ENCODE results near the gene RREB1. TPM values are rescaled to one million over a fixed set of nuclear protein-coding genes. Genes with fewer than 3 reads are reported as not detected.

The RREB1 gene
- total RNA-seq, 2 experiments from 2014 or later: 14.7 to 18.1 TPM

GRCh38 chr6:7240351-7240750, 132.6 kb downstream of the RREB1 start:
- no peaks in the 10 kb centered on the region for H3K27me3 Mint-ChIP-seq
- H3K27ac Mint-ChIP-seq: no peak overlapping the region
- ChIA-PET POLR2A (no interaction called here), CTCF (interaction anchor here (0.9 to 3.2 kb wide), 2 partner anchors 11 to 478 kb away, joined by 3 to 12 read pairs; no protein-coding TSS in a partner anchor)
- ATAC-seq (no peak), DNase-seq (no peak)
- intact Hi-C loops (cut with DNase I, micrococcal nuclease): loop anchor here in 1 of 2 experiments (5.0 to 10.0 kb wide), 2 partner anchors 153 to 326 kb away; no protein-coding TSS in a partner anchor
- H3K4me1 Mint-ChIP-seq: peaks cover 23% of the 10 kb centered on the region
- no peak overlapping the region for H3K4me3 Mint-ChIP-seq
- peaks cover 3% of the 10 kb centered on the region for H3K36me3 Mint-ChIP-seq (ENCODE audit: low read depth)
- no peaks in the 10 kb centered on the region for H3K9me3 Mint-ChIP-seq (ENCODE audit: low read depth)

GRCh38 chr6:7241160-7241559, 133.4 kb downstream of the RREB1 start:
- DNase-seq (no peak), ATAC-seq (no peak)
- peak overlapping the region; percentile 26 for H3K27ac Mint-ChIP-seq
- H3K9me3 Mint-ChIP-seq (ENCODE audit: low read depth): no peaks in the 10 kb centered on the region
- ChIA-PET POLR2A (no interaction called here), CTCF (interaction anchor here (0.9 to 3.2 kb wide), 3 partner anchors 10 to 564 kb away, joined by 3 to 12 read pairs (median 3); no protein-coding TSS in a partner anchor)
- peaks cover 3% of the 10 kb centered on the region for H3K36me3 Mint-ChIP-seq (ENCODE audit: low read depth)
- intact Hi-C loops (cut with DNase I, micrococcal nuclease): loop anchor here in 1 of 2 experiments (5.0 to 10.0 kb wide), 2 partner anchors 154 to 326 kb away; no protein-coding TSS in a partner anchor
- no peaks in the 10 kb centered on the region for H3K27me3 Mint-ChIP-seq
- peaks cover 19% of the 10 kb centered on the region for H3K4me1 Mint-ChIP-seq
- no peak overlapping the region for H3K4me3 Mint-ChIP-seq

- Mint-ChIP-seq H3K36me3 (ENCODE audit: low read depth) (peaks cover 3% of the 10 kb centered on the region), H3K9me3 (ENCODE audit: low read depth) (no peaks in the 10 kb centered on the region), H3K4me1 (peaks cover 17% of the 10 kb centered on the region), H3K27me3 (no peaks in the 10 kb centered on the region), H3K4me3 (no peak overlapping the region), H3K27ac (no peak overlapping the region)
- POLR2A ChIA-PET: no interaction called here
- CTCF ChIA-PET: interaction anchor here (0.6 to 3.2 kb wide), 9 partner anchors 8 to 565 kb away, joined by 3 to 12 read pairs (median 3); no protein-coding TSS in a partner anchor
- ATAC-seq: no peak
- no peak for DNase-seq
- intact Hi-C loops (cut with DNase I, micrococcal nuclease): loop anchor here (2.0 to 10.0 kb wide), 4 partner anchors 155 to 453 kb away; no protein-coding TSS in a partner anchor
These were observed 134.2 kb downstream of the RREB1 start for GRCh38 chr6:7241709-7242645.

GRCh38 chr6:7242835-7243178, 135.0 kb downstream of the RREB1 start:
- H3K27me3 Mint-ChIP-seq: no peaks in the 10 kb centered on the region
- H3K27ac Mint-ChIP-seq: no peak overlapping the region
- H3K4me1 Mint-ChIP-seq: peaks cover 17% of the 10 kb centered on the region
- DNase-seq: no peak
- no peak for ATAC-seq
- intact Hi-C loops (cut with DNase I, micrococcal nuclease): loop anchor here (1.0 to 10.0 kb wide), 6 partner anchors 156 to 566 kb away; no protein-coding TSS in a partner anchor
- H3K4me3 Mint-ChIP-seq: no peak overlapping the region
- peaks cover 5% of the 10 kb centered on the region for H3K36me3 Mint-ChIP-seq (ENCODE audit: low read depth)
- ChIA-PET CTCF (interaction anchor here (0.6 to 3.2 kb wide), 16 partner anchors 8 to 559 kb away, joined by 3 to 12 read pairs (median 4); no protein-coding TSS in a partner anchor), POLR2A (no interaction called here)
- H3K9me3 Mint-ChIP-seq (ENCODE audit: low read depth): no peaks in the 10 kb centered on the region

- intact Hi-C loops (cut with DNase I, micrococcal nuclease): loop anchor here (1.0 to 10.0 kb wide), 6 partner anchors 156 to 566 kb away; no protein-coding TSS in a partner anchor
- CTCF ChIA-PET: interaction anchor here (0.6 to 3.2 kb wide), 30 partner anchors 8 to 583 kb away, joined by 3 to 12 read pairs (median 4); no protein-coding TSS in a partner anchor
- H3K9me3 Mint-ChIP-seq (ENCODE audit: low read depth): no peaks in the 10 kb centered on the region
- peak; percentile 66 for ATAC-seq
- peaks cover 8% of the 10 kb centered on the region for H3K36me3 Mint-ChIP-seq (ENCODE audit: low read depth)
- no peak overlapping the region for H3K4me3 Mint-ChIP-seq
- POLR2A ChIA-PET: no interaction called here
- H3K27me3 Mint-ChIP-seq: no peaks in the 10 kb centered on the region
- no peak overlapping the region for H3K27ac Mint-ChIP-seq
- DNase-seq: peak; percentile 50
- peaks cover 17% of the 10 kb centered on the region for H3K4me1 Mint-ChIP-seq
These were observed 135.6 kb downstream of the RREB1 start for GRCh38 chr6:7243179-7243981.

- H3K27ac Mint-ChIP-seq: no peak overlapping the region
- intact Hi-C loops (cut with DNase I, micrococcal nuclease): loop anchor here in 1 of 2 experiments (10.0 kb wide), 1 partner anchor 331 kb away; no protein-coding TSS in a partner anchor
These were observed 138.1 kb downstream of the RREB1 start for GRCh38 chr6:7245668-7246393.

GRCh38 chr6:7246401-7247178, 138.8 kb downstream of the RREB1 start:
- intact Hi-C loops (cut with DNase I, micrococcal nuclease): loop anchor here in 1 of 2 experiments (10.0 kb wide), 1 partner anchor 332 kb away; no protein-coding TSS in a partner anchor
- POLR2A ChIA-PET: no interaction called here
- H3K4me3 Mint-ChIP-seq: no peak overlapping the region
- peaks cover 20% of the 10 kb centered on the region for H3K36me3 Mint-ChIP-seq (ENCODE audit: low read depth)
- no peak for ATAC-seq
- CTCF ChIA-PET: interaction anchor here (1.3 kb wide), 1 partner anchor 9 kb away, joined by 4 read pairs; no protein-coding TSS in a partner anchor
- H3K27me3 Mint-ChIP-seq: no peaks in the 10 kb centered on the region
- no peak for DNase-seq
- no peaks in the 10 kb centered on the region for H3K9me3 Mint-ChIP-seq (ENCODE audit: low read depth)
- peaks cover 13% of the 10 kb centered on the region for H3K4me1 Mint-ChIP-seq
- H3K27ac Mint-ChIP-seq: no peak overlapping the region

More at GRCh38 chr6:7245668-7246393, 138.1 kb downstream of the RREB1 start:
- ATAC-seq (no peak), DNase-seq (no peak)
- CTCF ChIA-PET: interaction anchor here (1.3 kb wide), 1 partner anchor 9 kb away, joined by 4 read pairs; no protein-coding TSS in a partner anchor
- H3K36me3 Mint-ChIP-seq (ENCODE audit: low read depth): peaks cover 18% of the 10 kb centered on the region
- H3K27me3 Mint-ChIP-seq: no peaks in the 10 kb centered on the region
- peaks cover 13% of the 10 kb centered on the region for H3K4me1 Mint-ChIP-seq
- no peak overlapping the region for H3K4me3 Mint-ChIP-seq
- H3K9me3 Mint-ChIP-seq (ENCODE audit: low read depth): no peaks in the 10 kb centered on the region
- POLR2A ChIA-PET: no interaction called here

- H3K4me1 Mint-ChIP-seq: peaks cover 11% of the 10 kb centered on the region
- no peak for DNase-seq
- no peaks in the 10 kb centered on the region for H3K9me3 Mint-ChIP-seq (ENCODE audit: low read depth)
- POLR2A ChIA-PET: no interaction called here
- intact Hi-C loops (cut with DNase I, micrococcal nuclease): loop anchor here in 1 of 2 experiments (10.0 kb wide), 1 partner anchor 332 kb away; no protein-coding TSS in a partner anchor
- H3K27ac Mint-ChIP-seq: no peak overlapping the region
- H3K27me3 Mint-ChIP-seq: no peaks in the 10 kb centered on the region
- CTCF ChIA-PET: no interaction called here
- peaks cover 20% of the 10 kb centered on the region for H3K36me3 Mint-ChIP-seq (ENCODE audit: low read depth)
- no peak overlapping the region for H3K4me3 Mint-ChIP-seq
- no peak for ATAC-seq
These were observed 139.4 kb downstream of the RREB1 start for GRCh38 chr6:7247179-7247456.

- no peak overlapping the region for H3K4me3 Mint-ChIP-seq
- ChIA-PET CTCF (interaction anchor here (0.5 kb wide), 1 partner anchor 311 kb away, joined by 4 read pairs; no protein-coding TSS in a partner anchor), POLR2A (no interaction called here)
- peaks cover 20% of the 10 kb centered on the region for H3K36me3 Mint-ChIP-seq (ENCODE audit: low read depth)
- H3K27ac Mint-ChIP-seq: no peak overlapping the region
- no peak for DNase-seq
- H3K27me3 Mint-ChIP-seq: no peaks in the 10 kb centered on the region
- H3K9me3 Mint-ChIP-seq (ENCODE audit: low read depth): no peaks in the 10 kb centered on the region
- no peak for ATAC-seq
- intact Hi-C loops (cut with DNase I, micrococcal nuclease): loop anchor here in 1 of 2 experiments (10.0 kb wide), 1 partner anchor 333 kb away; no protein-coding TSS in a partner anchor
- H3K4me1 Mint-ChIP-seq: peaks cover 7% of the 10 kb centered on the region
These were observed 140.1 kb downstream of the RREB1 start for GRCh38 chr6:7247828-7248227.

- ChIA-PET POLR2A (no interaction called here), CTCF (interaction anchor here (0.6 to 4.0 kb wide), 3 partner anchors 8 to 209 kb away, joined by 3 to 12 read pairs (median 6); no protein-coding TSS in a partner anchor)
- H3K27ac Mint-ChIP-seq: no peak overlapping the region
- no peak for ATAC-seq
- intact Hi-C loops (cut with DNase I, micrococcal nuclease): loop anchor here in 1 of 2 experiments (10.0 kb wide), 1 partner anchor 335 kb away; no protein-coding TSS in a partner anchor
- H3K9me3 Mint-ChIP-seq (ENCODE audit: low read depth): no peaks in the 10 kb centered on the region
- no peaks in the 10 kb centered on the region for H3K4me1 Mint-ChIP-seq
- no peaks in the 10 kb centered on the region for H3K27me3 Mint-ChIP-seq
- no peak for DNase-seq
- H3K36me3 Mint-ChIP-seq (ENCODE audit: low read depth): peaks cover 17% of the 10 kb centered on the region
- no peak overlapping the region for H3K4me3 Mint-ChIP-seq
These were observed 141.6 kb downstream of the RREB1 start for GRCh38 chr6:7249391-7249790.
